Measurements from ENCODE around the gene CCDC183. TPM values are rescaled to one million over a fixed set of nuclear protein-coding genes. Genes with fewer than 3 reads are reported as not detected.
"Not testable (repeated sequence)": the region's sequence is repeated elsewhere in the genome, so short reads cannot be mapped to it uniquely, and the experiment has no call there.

The CCDC183 gene
- total and polyA plus RNA-seq, 8 donors = 0.44 to 11.7 (median 10.0) TPM; not detected in 1

DNA sequence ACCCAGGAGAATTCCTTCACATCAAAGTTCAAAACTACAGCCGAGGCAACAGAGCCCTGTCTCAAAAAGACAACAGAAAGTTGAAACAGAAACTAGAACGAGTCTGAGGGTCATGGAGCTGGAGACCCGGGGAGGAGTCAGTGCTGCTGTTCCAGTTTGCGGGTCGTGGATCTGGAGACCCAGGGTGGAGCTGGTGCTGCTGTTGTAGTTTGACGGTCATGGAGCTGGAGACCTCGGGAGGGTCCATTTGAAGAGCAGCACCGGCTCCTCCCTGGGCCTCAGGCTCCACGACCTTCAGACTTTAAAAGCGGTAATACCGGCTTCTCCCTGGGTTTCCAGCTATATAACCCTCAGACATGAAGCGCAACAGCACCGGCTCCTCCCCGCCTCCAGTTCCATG is 18.8 kb upstream of the CCDC183 start:
- Histone ChIP-seq H3K27me3 (no peaks in the 10 kb centered on the region), H3K4me3 (no peak overlapping the region), H3K36me3 (no peaks in the 10 kb centered on the region), H3K27ac (no peak overlapping the region), H3K4me1 (no peaks in the 10 kb centered on the region), H3K9me3 (peaks cover 0 to 11% of the 10 kb centered on the region in 2 donors)
- intact Hi-C loops (cut with DNase I) = no loop called here
- ATAC-seq (no peak), DNase-seq (peak in 1 of 4 donors; percentile 24)
- TF ChIP-seq CTCF (IDR thresholded peaks at IDR 0.05) = no peak

DNA sequence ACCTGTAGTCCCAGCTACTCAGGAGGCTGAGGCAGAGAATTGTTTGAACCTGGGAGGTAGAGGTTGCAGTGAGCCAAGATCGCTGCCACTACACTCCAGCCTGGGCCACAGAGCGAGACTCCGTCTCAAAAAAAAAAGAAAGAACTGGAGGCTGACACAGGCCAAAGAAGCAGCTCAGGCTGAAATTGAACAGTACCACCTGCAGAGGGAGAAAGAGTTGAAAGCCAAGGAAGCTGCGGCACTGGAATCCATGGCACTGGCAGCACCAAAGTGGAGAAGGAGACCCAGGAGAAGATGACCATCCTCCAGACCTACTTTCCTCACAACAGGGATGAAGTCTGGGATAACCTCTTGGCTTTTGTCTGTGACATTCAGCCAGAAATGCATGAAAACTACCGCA is 16.3 kb upstream of the CCDC183 start:
- Histone ChIP-seq H3K9me3 (no peaks in the 10 kb centered on the region), H3K27ac (no peak overlapping the region), H3K27me3 (no peaks in the 10 kb centered on the region), H3K4me3 (no peak overlapping the region), H3K4me1 (no peaks in the 10 kb centered on the region), H3K36me3 (no peaks in the 10 kb centered on the region)
- DNase-seq (peak in 1 of 4 donors; percentile 7), ATAC-seq (no peak)
- no peak for TF ChIP-seq CTCF (IDR thresholded peaks at IDR 0.05)
- intact Hi-C loops (cut with DNase I) = loop anchor here in 1 of 2 donors (10.0 kb wide), 1 partner anchor 285 kb away; no protein-coding TSS in a partner anchor

GRCh38 chr9:136782452-136782851 is 13.7 kb upstream of the CCDC183 start:
- H3K27ac ChIP-seq = no peak overlapping the region
- no peaks in the 10 kb centered on the region for H3K36me3 ChIP-seq
- no peak overlapping the region for H3K4me3 ChIP-seq
- peaks cover 0 to under 1% of the 10 kb centered on the region in 2 donors for H3K4me1 ChIP-seq
- TF ChIP-seq CTCF (IDR thresholded peaks at IDR 0.05) = no peak
- intact Hi-C loops (cut with DNase I) = loop anchor here in 1 of 2 donors (10.0 kb wide), 1 partner anchor 282 kb away; no protein-coding TSS in a partner anchor
- H3K9me3 ChIP-seq = no peaks in the 10 kb centered on the region
- no peaks in the 10 kb centered on the region for H3K27me3 ChIP-seq
- DNase-seq (no peak), ATAC-seq (no peak)

- ATAC-seq = peak; percentile 32
- H3K27ac ChIP-seq = no peak overlapping the region
- H3K27me3 ChIP-seq = no peaks in the 10 kb centered on the region
- no peaks in the 10 kb centered on the region for H3K9me3 ChIP-seq
- no peaks in the 10 kb centered on the region for H3K36me3 ChIP-seq
- no peak overlapping the region for H3K4me3 ChIP-seq
- intact Hi-C loops (cut with DNase I) = loop anchor here in 1 of 2 donors (10.0 kb wide), 1 partner anchor 280 kb away; no protein-coding TSS in a partner anchor
- peaks cover 0 to 9% of the 10 kb centered on the region in 2 donors for H3K4me1 ChIP-seq
- peak; percentile 40 to 56 for TF ChIP-seq CTCF (IDR thresholded peaks at IDR 0.05)
- no peak for DNase-seq
Observed at GRCh38 chr9:136784249-136784996, 11.7 kb upstream of the CCDC183 start.

DNA sequence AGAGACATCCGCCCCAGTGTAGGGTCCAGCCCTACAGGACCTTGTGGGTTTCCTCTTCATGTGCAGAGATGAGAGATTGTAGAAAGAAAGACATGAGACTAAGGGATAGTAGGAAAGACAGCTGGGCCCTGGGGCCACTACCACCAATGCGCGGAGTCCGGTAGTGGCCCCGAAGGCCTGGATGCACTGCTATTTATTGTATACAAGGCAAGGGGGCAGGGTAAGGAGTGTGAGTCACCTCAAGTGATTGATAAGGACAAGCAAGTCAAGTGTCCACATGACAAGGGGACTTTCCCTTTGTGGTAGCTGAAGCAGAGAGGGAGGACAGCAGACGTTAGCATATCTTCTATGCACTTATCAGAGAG is 11.2 kb upstream of the CCDC183 start:
- peak; percentile 20 for ATAC-seq
- H3K27ac ChIP-seq = no peak overlapping the region
- DNase-seq = no peak
- no peaks in the 10 kb centered on the region for H3K9me3 ChIP-seq
- H3K4me1 ChIP-seq = peaks cover 0 to 10% of the 10 kb centered on the region in 2 donors
- intact Hi-C loops (cut with DNase I) = loop anchor here in 1 of 2 donors (10.0 kb wide), 1 partner anchor 280 kb away; no protein-coding TSS in a partner anchor
- TF ChIP-seq CTCF (IDR thresholded peaks at IDR 0.05) = no peak
- H3K36me3 ChIP-seq = no peaks in the 10 kb centered on the region
- no peak overlapping the region for H3K4me3 ChIP-seq
- no peaks in the 10 kb centered on the region for H3K27me3 ChIP-seq

DNA sequence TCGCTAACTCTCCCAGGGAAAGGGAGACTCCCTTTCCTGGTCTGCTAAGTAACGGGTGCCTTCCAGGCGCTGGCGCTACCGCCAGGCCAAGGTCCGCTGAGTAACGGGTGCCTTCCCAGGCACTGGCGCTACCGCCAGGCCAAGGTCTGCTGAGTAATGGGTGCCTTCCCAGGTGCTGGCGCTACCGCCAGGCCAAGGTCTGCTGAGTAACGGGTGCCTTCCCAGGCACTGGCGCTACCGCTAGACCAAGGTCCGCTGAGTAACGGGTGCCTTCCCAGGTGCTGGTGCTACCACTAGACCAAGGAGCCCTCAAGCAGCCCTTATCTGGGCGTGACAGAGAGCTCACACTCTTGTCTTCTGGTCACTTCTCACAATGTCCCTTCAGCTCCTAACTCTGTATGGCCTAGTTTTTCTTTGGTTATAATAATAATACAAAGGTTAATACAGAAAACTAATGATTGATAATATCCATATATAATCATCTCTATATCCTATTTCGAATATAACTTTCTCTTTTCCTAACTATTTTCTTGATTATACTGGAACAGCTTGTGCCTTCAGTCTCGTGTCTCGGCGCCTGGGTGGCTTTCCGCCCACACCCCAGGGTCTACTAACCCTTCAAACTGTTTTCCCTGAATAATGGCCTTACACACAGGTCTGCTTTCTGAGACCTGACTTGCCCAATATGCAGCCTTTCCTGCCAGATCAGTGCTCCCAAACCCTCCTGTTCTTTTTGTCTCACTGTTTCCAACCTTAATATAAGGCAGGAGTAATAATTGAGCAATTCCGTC is 10.4 kb upstream of the CCDC183 start:
- H3K4me3 ChIP-seq, H3K27me3 ChIP-seq, H3K9me3 ChIP-seq, H3K36me3 ChIP-seq, H3K27ac ChIP-seq, ATAC-seq: not testable (repeated sequence)
- intact Hi-C loops (cut with DNase I) = loop anchor here in 1 of 2 donors (10.0 kb wide), 1 partner anchor 279 kb away; no protein-coding TSS in a partner anchor
- DNase-seq = peak in 1 of 4 donors; percentile 37
- H3K4me1 ChIP-seq = peaks cover 0 to 18% of the 10 kb centered on the region in 2 donors
